ENCODE results near the gene GRAP2. TPM values are rescaled to one million over a fixed set of nuclear protein-coding genes. Genes with fewer than 3 reads are reported as not detected.

The GRAP2 gene
- total RNA-seq = 1 to 10 TPM in 4 of 9 donors, under 1 TPM in 4, not detected in 1; 0.24 to 5.0 (median 1.2) TPM
- under 1 TPM; 0.30 to 0.57 TPM for polyA plus RNA-seq
- long read RNA-seq, donor 1, partial matches to known transcripts = 0 of 1 reads
- long read RNA-seq, donor 1, other reads (novel, unspliced or antisense) = 0 of 1 reads
- long read RNA-seq, donor 2 = 0 reads
- long read RNA-seq, donor 3 = 0 reads

- 67 to 77% (median 73%) methylated on average over 4 of the region's 4 CpGs for WGBS, 4 donors
- H3K27ac ChIP-seq = peak within 1 kb of the TSS in 1 of 12 donors; percentile 78
- peaks cover 0 to 17% (median 0%) of the 10 kb centered on the region in 9 donors for H3K27me3 ChIP-seq
- DNase-seq (no peak), ATAC-seq (no peak)
- H3K4me3 ChIP-seq = peak within 1 kb of the TSS in 2 of 12 donors; percentile 7 to 47
- TF ChIP-seq, protein P1, sequence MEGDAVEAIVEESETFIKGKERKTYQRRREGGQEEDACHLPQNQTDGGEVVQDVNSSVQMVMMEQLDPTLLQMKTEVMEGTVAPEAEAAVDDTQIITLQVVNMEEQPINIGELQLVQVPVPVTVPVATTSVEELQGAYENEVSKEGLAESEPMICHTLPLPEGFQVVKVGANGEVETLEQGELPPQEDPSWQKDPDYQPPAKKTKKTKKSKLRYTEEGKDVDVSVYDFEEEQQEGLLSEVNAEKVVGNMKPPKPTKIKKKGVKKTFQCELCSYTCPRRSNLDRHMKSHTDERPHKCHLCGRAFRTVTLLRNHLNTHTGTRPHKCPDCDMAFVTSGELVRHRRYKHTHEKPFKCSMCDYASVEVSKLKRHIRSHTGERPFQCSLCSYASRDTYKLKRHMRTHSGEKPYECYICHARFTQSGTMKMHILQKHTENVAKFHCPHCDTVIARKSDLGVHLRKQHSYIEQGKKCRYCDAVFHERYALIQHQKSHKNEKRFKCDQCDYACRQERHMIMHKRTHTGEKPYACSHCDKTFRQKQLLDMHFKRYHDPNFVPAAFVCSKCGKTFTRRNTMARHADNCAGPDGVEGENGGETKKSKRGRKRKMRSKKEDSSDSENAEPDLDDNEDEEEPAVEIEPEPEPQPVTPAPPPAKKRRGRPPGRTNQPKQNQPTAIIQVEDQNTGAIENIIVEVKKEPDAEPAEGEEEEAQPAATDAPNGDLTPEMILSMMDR (IDR thresholded peaks at IDR 0.05) = no peak
- TF ChIP-seq POLR2A (IDR thresholded peaks at IDR 0.05) = no peak
- H3K36me3 ChIP-seq = no peaks in the 10 kb centered on the region
- intact Hi-C loops (cut with DNase I) = no loop called here
- H3K4me1 ChIP-seq = peaks cover 0 to 21% (median 0%) of the 10 kb centered on the region in 12 donors
- no peaks in the 10 kb centered on the region for H3K9me3 ChIP-seq
Observed at GRCh38 chr22:39900306-39901227, at the start of gene GRAP2. TSS of gene GRAP2 (plus strand) at chr22:39901084. CDS start at chr22:39947107, 46,023 bp downstream.

GRCh38 chr22:39851606-39852315 lies 49.1 kb upstream of the GRAP2 start:
- Histone ChIP-seq H3K4me1 (no peaks in the 10 kb centered on the region), H3K36me3 (no peaks in the 10 kb centered on the region), H3K27me3 (peaks cover 0 to 34% (median 0%) of the 10 kb centered on the region in 9 donors), H3K4me3 (no peak overlapping the region), H3K27ac (no peak overlapping the region), H3K9me3 (no peaks in the 10 kb centered on the region)
- intact Hi-C loops (cut with DNase I) = no loop called here
- ATAC-seq = no peak
- TF ChIP-seq, protein P1 (IDR thresholded peaks at IDR 0.05) = no peak
- TF ChIP-seq POLR2A (IDR thresholded peaks at IDR 0.05) = no peak
- 90 to 93% (median 90%) methylated on average over 4 of the region's 4 CpGs for WGBS, 4 donors
- no peak for DNase-seq

DNA sequence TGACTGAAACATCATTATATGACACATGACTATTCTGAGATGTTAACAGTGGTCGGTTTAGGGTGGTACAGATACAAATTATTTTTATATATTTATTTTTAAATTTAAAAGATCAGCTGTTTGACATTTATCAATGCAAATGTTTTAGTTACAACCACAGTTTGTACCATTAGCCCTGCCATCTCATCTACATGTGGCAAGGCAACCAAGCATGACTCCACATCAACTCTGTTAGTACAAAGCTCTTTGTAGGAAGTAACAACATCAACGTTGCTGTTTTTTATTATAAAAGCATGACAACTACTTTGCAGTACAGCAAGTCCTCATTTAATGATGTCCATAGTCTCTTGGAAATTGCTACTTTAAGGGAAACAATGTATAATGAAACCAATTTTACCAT lies 48.1 kb upstream of the GRAP2 start:
- DNase-seq (no peak), ATAC-seq (no peak)
- Histone ChIP-seq H3K36me3 (no peaks in the 10 kb centered on the region), H3K4me3 (no peak overlapping the region), H3K9me3 (no peaks in the 10 kb centered on the region), H3K27me3 (peaks cover 0 to 43% (median 0%) of the 10 kb centered on the region in 9 donors), H3K27ac (no peak overlapping the region), H3K4me1 (no peaks in the 10 kb centered on the region)
- whole genome bisulfite sequencing, 4 donors = 62 to 74% (median 71%) methylated on average over 2 of the region's 2 CpGs
- intact Hi-C loops (cut with DNase I) = no loop called here
- TF ChIP-seq POLR2A (IDR thresholded peaks at IDR 0.05) = no peak
- TF ChIP-seq, protein P1 (IDR thresholded peaks at IDR 0.05) = no peak

DNA sequence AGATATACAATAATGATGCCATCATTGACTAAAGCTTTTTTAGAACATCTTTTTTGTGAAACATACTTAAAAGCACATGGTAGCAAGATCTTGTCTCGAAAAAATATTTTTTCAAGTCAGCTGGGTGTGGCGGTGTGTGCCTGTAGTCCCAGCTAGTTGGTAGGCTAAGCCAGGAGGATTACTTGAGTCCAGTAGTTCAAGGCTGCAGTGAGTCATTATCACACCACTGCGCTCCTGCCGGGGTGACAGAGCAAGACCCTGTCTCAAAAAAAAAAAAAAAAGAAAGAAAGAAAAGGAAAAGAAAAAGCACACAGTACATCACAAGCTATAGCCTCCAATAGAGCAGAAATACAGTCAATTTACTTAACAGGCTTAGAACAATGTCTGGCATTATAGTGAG lies 44.3 kb upstream of the GRAP2 start:
- Histone ChIP-seq H3K27me3 (peaks cover 0 to 46% (median 0%) of the 10 kb centered on the region in 9 donors), H3K4me1 (no peaks in the 10 kb centered on the region), H3K4me3 (no peak overlapping the region), H3K36me3 (no peaks in the 10 kb centered on the region), H3K27ac (no peak overlapping the region), H3K9me3 (peaks cover 0 to 7% (median 0%) of the 10 kb centered on the region in 12 donors)
- ATAC-seq = no peak
- intact Hi-C loops (cut with DNase I) = no loop called here
- 72 to 79% (median 76%) methylated on average over 4 of the region's 4 CpGs for WGBS, 4 donors
- DNase-seq = no peak
- TF ChIP-seq, protein P1 (IDR thresholded peaks at IDR 0.05) = no peak
- TF ChIP-seq POLR2A (IDR thresholded peaks at IDR 0.05) = no peak
